Breast epithelium (tissue), 3 donors: ENCODE data around the gene IL12RB2.

Source experiments
- CTCF ChIP-seq, 3 donors: fragments of 450-650 bp; IDR thresholded peaks; one replicate each; pipeline ENCODE4 v1.5.1; 2016 to 2017; ENCODE audit warnings: antibody characterized with exemption in 3 of 3, mild to moderate bottlenecking in 3 of 3, moderate library complexity in 3 of 3
- POLR2A ChIP-seq: fragments of 450-650 bp; IDR thresholded peaks from one replicate; pipeline ENCODE4 v1.6.1; 2016; ENCODE audit warnings: antibody characterized with exemption, mild to moderate bottlenecking, moderate library complexity
- POLR2AphosphoS5 ChIP-seq, 3 donors: sonication (generic); formaldehyde crosslinking; IDR thresholded peaks; one replicate each; pipeline ENCODE4 v1.6.1; 2017; ENCODE audit warnings: antibody characterized with exemption in 3 of 3

GRCh38 chr1:67383999-67384638, 76.4 kb downstream of the IL12RB2 start:
- TF ChIP-seq CTCF (IDR thresholded peaks at IDR 0.05) (no peak), POLR2A (no peak), POLR2AphosphoS5 (IDR thresholded peaks at IDR 0.05) (no peak)
